Erythroblast (primary cell): Measurements from ENCODE around the gene TOR3A.

Experiments
- GATA1 ChIP-seq: IDR thresholded peaks from 2 replicates; pipeline ENCODE4 v1.6.1; 2011; ENCODE audit warnings: low read depth, mild to moderate bottlenecking, control low read depth, low read length, moderate library complexity
- POLR2A ChIP-seq: IDR thresholded peaks from 2 replicates; pipeline ENCODE4 v1.6.1; 2011; ENCODE audit warnings: mild to moderate bottlenecking, low read length

- TF ChIP-seq POLR2A (peak; percentile 66), GATA1 (peak; percentile 40)
Measured at GRCh38 chr1:179046808-179047635, 34.8 kb upstream of the TOR3A start.
